ENCODE results near the gene SP1. TPM values are rescaled to one million over a fixed set of nuclear protein-coding genes. Genes with fewer than 3 reads are reported as not detected.
"Not testable (repeated sequence)": the region's sequence is repeated elsewhere in the genome, so short reads cannot be mapped to it uniquely, and the experiment has no call there.

Gene SP1
- polyA plus RNA-seq, 1 donor from 2014 or later = 7.3 TPM

DNA sequence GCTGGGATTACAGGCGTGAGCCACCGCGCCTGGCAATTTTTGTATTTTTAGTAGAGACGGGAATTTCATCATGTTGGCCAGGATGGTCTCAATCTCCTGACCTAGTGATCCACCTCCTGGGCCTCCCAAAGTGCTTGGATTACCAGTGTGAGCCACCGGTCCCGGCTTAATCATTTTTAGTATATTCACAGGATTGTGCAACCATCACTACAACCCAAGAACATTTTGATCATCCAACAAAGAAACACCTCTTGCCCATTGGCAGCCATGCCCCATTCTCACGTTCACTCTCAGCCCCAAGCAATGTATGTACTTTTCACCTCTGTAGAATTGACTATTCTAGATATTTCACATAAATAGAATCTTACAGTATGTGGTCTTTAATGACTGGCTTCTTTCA, 19.9 kb downstream of the SP1 start:
- Histone ChIP-seq H3K36me3 (ENCODE audit: insufficient read depth, low read length) (no peaks in the 10 kb centered on the region), H3K79me2 (replicated peaks; ENCODE audit: insufficient read depth, low read length) (peaks cover 10% of the 10 kb centered on the region), H3F3A (ENCODE audit: insufficient read depth, low read length, poor library complexity, severe bottlenecking) (no peaks in the 10 kb centered on the region), H2AFZ (ENCODE audit: low read depth, low read length) (no peak overlapping the region), H3K9me2 (ENCODE audit: insufficient read depth, low read length) (no peaks in the 10 kb centered on the region), H3K27ac (ENCODE audit: low read length) (no peak overlapping the region), H3K4me3 (ENCODE audit: low read length) (no peak overlapping the region), H4K20me1 (ENCODE audit: insufficient read depth) (no peaks in the 10 kb centered on the region), H3K4me2 (ENCODE audit: low read length) (no peak overlapping the region), H3K9me3 (ENCODE audit: low read length) (no peaks in the 10 kb centered on the region), H3K27me3 (ENCODE audit: insufficient read depth, low read depth, low read length) (no peaks in the 10 kb centered on the region), H3K9ac (ENCODE audit: low read length) (no peak overlapping the region)
- TF ChIP-seq EZH2 (IDR thresholded peaks at IDR 0.05; ENCODE audit: borderline replicate concordance, insufficient read depth, low read length, poor library complexity, severe bottlenecking) = no peak

DNA sequence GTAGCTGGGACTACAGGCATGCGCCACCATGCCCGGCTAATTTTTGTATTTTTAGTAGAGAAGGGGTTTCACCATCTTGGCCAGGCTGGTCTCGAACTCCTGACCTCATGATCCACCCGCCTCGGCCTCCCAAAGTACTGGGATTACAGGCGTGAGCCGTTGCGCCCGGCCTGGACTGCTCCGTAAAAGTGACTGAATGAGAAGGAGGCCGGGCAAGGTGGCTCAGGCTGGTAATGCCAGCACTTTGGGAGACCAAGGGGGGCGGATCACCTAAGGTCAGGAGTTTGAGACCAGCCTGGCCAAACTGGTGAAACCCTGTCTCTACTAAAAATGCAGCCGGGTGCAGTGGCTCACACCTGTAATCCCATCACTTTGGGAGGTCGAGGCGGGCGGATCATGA, 22.4 kb downstream of the SP1 start:
- not testable (repeated sequence) for H3K27me3 ChIP-seq (ENCODE audit: insufficient read depth, low read depth, low read length); H3K9me3 ChIP-seq (ENCODE audit: low read length); H3K4me3 ChIP-seq (ENCODE audit: low read length); H3K9ac ChIP-seq (ENCODE audit: low read length); H3K4me2 ChIP-seq (ENCODE audit: low read length); H3K9me2 ChIP-seq (ENCODE audit: insufficient read depth, low read length); H3K79me2 ChIP-seq (replicated peaks; ENCODE audit: insufficient read depth, low read length); H2AFZ ChIP-seq (ENCODE audit: low read depth, low read length); H3F3A ChIP-seq (ENCODE audit: insufficient read depth, low read length, poor library complexity, severe bottlenecking); H4K20me1 ChIP-seq (ENCODE audit: insufficient read depth); H3K36me3 ChIP-seq (ENCODE audit: insufficient read depth, low read length); H3K27ac ChIP-seq (ENCODE audit: low read length)

DNA sequence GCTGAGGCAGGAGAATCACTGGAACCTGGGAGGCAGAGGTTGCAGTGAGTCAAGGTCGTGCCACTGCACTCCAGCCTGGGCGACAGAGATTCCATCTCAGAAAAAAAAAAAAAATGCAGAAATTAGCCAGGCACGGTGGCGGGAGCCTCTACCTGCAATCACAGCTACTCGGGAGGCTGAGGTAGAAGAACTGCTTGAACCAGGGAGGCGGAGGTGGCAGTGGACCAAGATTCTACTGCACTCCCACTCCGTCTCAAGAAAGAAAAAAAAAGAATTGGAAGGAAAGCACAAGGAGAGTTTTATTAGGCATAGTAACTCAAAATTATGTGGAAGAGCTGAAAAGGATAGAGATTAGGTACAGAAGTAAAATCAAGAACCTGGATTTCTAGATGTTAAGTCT, 22.9 kb downstream of the SP1 start:
- Histone ChIP-seq H3K27me3 (ENCODE audit: insufficient read depth, low read depth, low read length) (no peaks in the 10 kb centered on the region), H3K4me2 (ENCODE audit: low read length) (no peak overlapping the region), H3K27ac (ENCODE audit: low read length) (no peak overlapping the region), H3K36me3 (ENCODE audit: insufficient read depth, low read length) (no peaks in the 10 kb centered on the region), H3K9ac (ENCODE audit: low read length) (no peak overlapping the region), H3K9me3 (ENCODE audit: low read length) (no peaks in the 10 kb centered on the region), H3K9me2 (ENCODE audit: insufficient read depth, low read length) (no peaks in the 10 kb centered on the region), H2AFZ (ENCODE audit: low read depth, low read length) (no peak overlapping the region), H3K79me2 (replicated peaks; ENCODE audit: insufficient read depth, low read length) (peaks cover 7% of the 10 kb centered on the region), H3K4me3 (ENCODE audit: low read length) (no peak overlapping the region), H4K20me1 (ENCODE audit: insufficient read depth) (no peaks in the 10 kb centered on the region), H3F3A (ENCODE audit: insufficient read depth, low read length, poor library complexity, severe bottlenecking) (no peaks in the 10 kb centered on the region)
- no peak for TF ChIP-seq RAD21 (conservative IDR thresholded peaks at IDR 0.05)
- TF ChIP-seq EP300 (conservative IDR thresholded peaks at IDR 0.05; ENCODE audit: poor library complexity, severe bottlenecking) = no peak
- no peak for TF ChIP-seq TAF1 (IDR thresholded peaks at IDR 0.05; ENCODE audit: low read depth)
- TF ChIP-seq, protein P1, sequence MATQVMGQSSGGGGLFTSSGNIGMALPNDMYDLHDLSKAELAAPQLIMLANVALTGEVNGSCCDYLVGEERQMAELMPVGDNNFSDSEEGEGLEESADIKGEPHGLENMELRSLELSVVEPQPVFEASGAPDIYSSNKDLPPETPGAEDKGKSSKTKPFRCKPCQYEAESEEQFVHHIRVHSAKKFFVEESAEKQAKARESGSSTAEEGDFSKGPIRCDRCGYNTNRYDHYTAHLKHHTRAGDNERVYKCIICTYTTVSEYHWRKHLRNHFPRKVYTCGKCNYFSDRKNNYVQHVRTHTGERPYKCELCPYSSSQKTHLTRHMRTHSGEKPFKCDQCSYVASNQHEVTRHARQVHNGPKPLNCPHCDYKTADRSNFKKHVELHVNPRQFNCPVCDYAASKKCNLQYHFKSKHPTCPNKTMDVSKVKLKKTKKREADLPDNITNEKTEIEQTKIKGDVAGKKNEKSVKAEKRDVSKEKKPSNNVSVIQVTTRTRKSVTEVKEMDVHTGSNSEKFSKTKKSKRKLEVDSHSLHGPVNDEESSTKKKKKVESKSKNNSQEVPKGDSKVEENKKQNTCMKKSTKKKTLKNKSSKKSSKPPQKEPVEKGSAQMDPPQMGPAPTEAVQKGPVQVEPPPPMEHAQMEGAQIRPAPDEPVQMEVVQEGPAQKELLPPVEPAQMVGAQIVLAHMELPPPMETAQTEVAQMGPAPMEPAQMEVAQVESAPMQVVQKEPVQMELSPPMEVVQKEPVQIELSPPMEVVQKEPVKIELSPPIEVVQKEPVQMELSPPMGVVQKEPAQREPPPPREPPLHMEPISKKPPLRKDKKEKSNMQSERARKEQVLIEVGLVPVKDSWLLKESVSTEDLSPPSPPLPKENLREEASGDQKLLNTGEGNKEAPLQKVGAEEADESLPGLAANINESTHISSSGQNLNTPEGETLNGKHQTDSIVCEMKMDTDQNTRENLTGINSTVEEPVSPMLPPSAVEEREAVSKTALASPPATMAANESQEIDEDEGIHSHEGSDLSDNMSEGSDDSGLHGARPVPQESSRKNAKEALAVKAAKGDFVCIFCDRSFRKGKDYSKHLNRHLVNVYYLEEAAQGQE (IDR thresholded peaks at IDR 0.05; ENCODE audit: borderline replicate concordance) = no peak
- TF ChIP-seq MXI1 (conservative IDR thresholded peaks at IDR 0.05; ENCODE audit: poor library complexity, severe bottlenecking) = no peak
- no peak for TF ChIP-seq EZH2 (IDR thresholded peaks at IDR 0.05; ENCODE audit: borderline replicate concordance, insufficient read depth, low read length, poor library complexity, severe bottlenecking)
- TF ChIP-seq, protein P2, sequence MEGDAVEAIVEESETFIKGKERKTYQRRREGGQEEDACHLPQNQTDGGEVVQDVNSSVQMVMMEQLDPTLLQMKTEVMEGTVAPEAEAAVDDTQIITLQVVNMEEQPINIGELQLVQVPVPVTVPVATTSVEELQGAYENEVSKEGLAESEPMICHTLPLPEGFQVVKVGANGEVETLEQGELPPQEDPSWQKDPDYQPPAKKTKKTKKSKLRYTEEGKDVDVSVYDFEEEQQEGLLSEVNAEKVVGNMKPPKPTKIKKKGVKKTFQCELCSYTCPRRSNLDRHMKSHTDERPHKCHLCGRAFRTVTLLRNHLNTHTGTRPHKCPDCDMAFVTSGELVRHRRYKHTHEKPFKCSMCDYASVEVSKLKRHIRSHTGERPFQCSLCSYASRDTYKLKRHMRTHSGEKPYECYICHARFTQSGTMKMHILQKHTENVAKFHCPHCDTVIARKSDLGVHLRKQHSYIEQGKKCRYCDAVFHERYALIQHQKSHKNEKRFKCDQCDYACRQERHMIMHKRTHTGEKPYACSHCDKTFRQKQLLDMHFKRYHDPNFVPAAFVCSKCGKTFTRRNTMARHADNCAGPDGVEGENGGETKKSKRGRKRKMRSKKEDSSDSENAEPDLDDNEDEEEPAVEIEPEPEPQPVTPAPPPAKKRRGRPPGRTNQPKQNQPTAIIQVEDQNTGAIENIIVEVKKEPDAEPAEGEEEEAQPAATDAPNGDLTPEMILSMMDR (IDR thresholded peaks at IDR 0.05; ENCODE audit: poor library complexity, severe bottlenecking) = no peak
- no peak for TF ChIP-seq SMC3 (conservative IDR thresholded peaks at IDR 0.05; ENCODE audit: poor library complexity)
- no peak for TF ChIP-seq POLR2AphosphoS5 (IDR thresholded peaks at IDR 0.05)

All from neural cell (in vitro differentiated cells).